Activated naive CD8-positive, alpha-beta T cell (primary cell): ENCODE data around the gene DAND5.
A peak's percentile ranks its signal among the peaks of the same experiment; 100 is the strongest.

Source experiments
- H3K27ac Mint-ChIP-seq: one replicate; pipeline ENCODE4 v1.8.0; 2021; ENCODE audit warnings: mixed read lengths
- H3K27me3 Mint-ChIP-seq: one replicate; pipeline ENCODE4 v1.8.0; 2021; ENCODE audit warnings: mixed read lengths
- H3K36me3 Mint-ChIP-seq: one replicate; pipeline ENCODE4 v1.8.0; 2021; ENCODE audit warnings: mixed read lengths
- H3K4me1 Mint-ChIP-seq: one replicate; pipeline ENCODE4 v1.8.0; 2021; ENCODE audit warnings: low read depth, mixed read lengths
- H3K4me3 Mint-ChIP-seq: one replicate; pipeline ENCODE4 v1.8.0; 2021; ENCODE audit warnings: mild to moderate bottlenecking, mixed read lengths
- H3K9me3 Mint-ChIP-seq: one replicate; pipeline ENCODE4 v1.8.0; 2021; ENCODE audit warnings: low read depth, mixed read lengths

The DAND5 gene

GRCh38 chr19:13023656-13024055 is 54.3 kb downstream of the DAND5 start:
- peaks cover 26% of the 10 kb centered on the region for H3K4me1 Mint-ChIP-seq
- H3K9me3 Mint-ChIP-seq, result no peaks in the 10 kb centered on the region
- H3K27me3 Mint-ChIP-seq, result peaks cover 10% of the 10 kb centered on the region
- H3K27ac Mint-ChIP-seq, result no peak overlapping the region
- H3K36me3 Mint-ChIP-seq, result peaks cover 17% of the 10 kb centered on the region
- H3K4me3 Mint-ChIP-seq, result peak overlapping the region; percentile 61
